Tibial nerve (tissue), 4 donors: ENCODE data around the gene ZNF691.

ENCODE experiments used
- CTCF ChIP-seq, 5 experiments: fragments of 200-600 bp in 3 of 5; fragments of 450-650 bp in 2 of 5; sonication (generic) in 3 of 5; IDR thresholded peaks; one replicate each; pipeline ENCODE4 v1.5.1; 2016 to 2019; ENCODE audit warnings: antibody characterized with exemption in 5 of 5, mild to moderate bottlenecking in 3 of 5, moderate library complexity in 2 of 5
- EP300 ChIP-seq, 2 donors: sonication (generic); formaldehyde crosslinking; IDR thresholded peaks; one replicate each; pipeline ENCODE4 v1.6.1; 2017; ENCODE audit warnings: antibody characterized with exemption in 2 of 2, mild to moderate bottlenecking in 1 of 2
- POLR2A ChIP-seq, 2 donors: fragments of 450-650 bp; IDR thresholded peaks; one replicate each; pipeline ENCODE4 v1.6.1; 2017; ENCODE audit warnings: antibody characterized with exemption in 2 of 2, mild to moderate bottlenecking in 2 of 2, moderate library complexity in 2 of 2

DNA sequence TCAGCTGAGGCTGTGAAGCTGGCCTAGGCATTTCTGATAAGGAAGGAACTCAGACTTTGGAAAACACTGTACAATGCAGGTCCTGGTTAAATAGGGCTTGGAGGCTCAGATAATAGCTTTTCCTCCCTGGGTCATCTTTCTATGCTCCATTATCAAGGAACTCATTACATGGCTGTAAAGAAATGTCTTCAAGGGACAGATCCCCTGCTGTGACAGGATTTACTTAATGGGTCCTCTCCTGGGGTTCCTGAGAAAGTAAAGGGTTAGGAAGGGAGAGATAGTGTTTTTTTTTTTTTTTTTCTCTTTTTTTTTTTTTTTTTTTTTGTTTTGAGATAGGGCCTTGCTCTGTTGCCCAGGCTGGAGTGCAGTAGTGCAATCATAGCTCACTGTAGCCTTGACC, 15.1 kb upstream of the ZNF691 start:
- no peak for TF ChIP-seq CTCF (IDR thresholded peaks at IDR 0.05)
- TF ChIP-seq POLR2A (IDR thresholded peaks at IDR 0.05), result no peak
- no peak for TF ChIP-seq EP300 (IDR thresholded peaks at IDR 0.05)
